ENCODE measurements around the gene PDPR. TPM values are rescaled to one million over a fixed set of nuclear protein-coding genes. Genes with fewer than 3 reads are reported as not detected.

PDPR gene
- total and polyA plus RNA-seq, 2 donors (not counting 3 experiments of a cell fraction or from before 2014, with no cell fraction given): 26.4 to 29.9 TPM

- Histone ChIP-seq H3K4me2 (ENCODE audit: insufficient read depth, low read length) (no peak overlapping the region), H3K9me3 (replicated peaks; ENCODE audit: control insufficient read depth, insufficient read depth, low read length) (no peaks in the 10 kb centered on the region), H3K27me3 (ENCODE audit: control insufficient read depth in 2 of 2, insufficient read depth in 2 of 2, low read length in 2 of 2) (no peaks in the 10 kb centered on the region), H3K4me3 (replicated peaks in 1 of 3; ENCODE audit: insufficient read depth in 1 of 3, low read depth in 1 of 3, low read length in 3 of 3) (no peak overlapping the region), H3K36me3 (ENCODE audit: control insufficient read depth in 2 of 2, extremely low read depth in 1 of 2, insufficient read depth in 2 of 2, low read length in 2 of 2) (peaks cover 17 to 57% of the 10 kb centered on the region in 2 experiments), H4K20me1 (replicated peaks; ENCODE audit: control insufficient read depth, extremely low read depth, insufficient read depth, low read length) (no peaks in the 10 kb centered on the region), H3K79me2 (ENCODE audit: control insufficient read depth, insufficient read depth, low read length) (no peaks in the 10 kb centered on the region), H3K9me1 (replicated peaks; ENCODE audit: control insufficient read depth, extremely low read depth, insufficient read depth, low read length) (no peaks in the 10 kb centered on the region), H3K4me1 (ENCODE audit: control insufficient read depth, extremely low read depth, insufficient read depth, low read length) (peaks cover 9% of the 10 kb centered on the region), H3K27ac (ENCODE audit: insufficient read depth, low read depth, low read length) (no peak overlapping the region), H2AFZ (ENCODE audit: low read depth, low read length) (no peak overlapping the region), H3K9ac (replicated peaks; ENCODE audit: extremely low read depth, insufficient read depth, low read length) (no peak overlapping the region)
- POLR2A ChIA-PET: no interaction called here
- TF ChIP-seq MYC (IDR thresholded peaks at IDR 0.05; ENCODE audit: low read depth, low read length) (no peak), GATA2 (IDR thresholded peaks at IDR 0.05; ENCODE audit: insufficient read depth, insufficient read length, low read depth, low read length) (no peak), CTCF (IDR thresholded peaks at IDR 0.05; ENCODE audit: extremely low read depth in 1 of 2, insufficient read depth in 1 of 2, low read depth in 1 of 2, low read length in 2 of 2) (peak in 1 of 2 donors; percentile 2), POLR2A (IDR thresholded peaks at IDR 0.05; ENCODE audit: low read depth, low read length) (no peak), MAX (IDR thresholded peaks at IDR 0.05; ENCODE audit: insufficient read depth, insufficient read length) (no peak)
- dilution Hi-C loops (cut with MboI; ENCODE audit: extremely low pct_ligation_motif_present, low sequenced_read_pairs): no loop called here
- CTCF ChIA-PET: interaction anchor here (6.3 kb wide), 1 partner anchor 109 kb away, joined by 40 read pairs; no protein-coding TSS in a partner anchor
- no TSS peak for BruUV-seq (replicated peaks)
- intact Hi-C loops (cut with micrococcal nuclease): no loop called here
- no peak for FAIRE-seq
- peak; percentile 3 for DNase-seq (ENCODE audit: low read depth, low spot score)
Measured at GRCh38 chr16:70158261-70158939, 44.3 kb downstream of the PDPR start.
